Measurements from ENCODE around the gene LRP5.

Gene LRP5

DNA sequence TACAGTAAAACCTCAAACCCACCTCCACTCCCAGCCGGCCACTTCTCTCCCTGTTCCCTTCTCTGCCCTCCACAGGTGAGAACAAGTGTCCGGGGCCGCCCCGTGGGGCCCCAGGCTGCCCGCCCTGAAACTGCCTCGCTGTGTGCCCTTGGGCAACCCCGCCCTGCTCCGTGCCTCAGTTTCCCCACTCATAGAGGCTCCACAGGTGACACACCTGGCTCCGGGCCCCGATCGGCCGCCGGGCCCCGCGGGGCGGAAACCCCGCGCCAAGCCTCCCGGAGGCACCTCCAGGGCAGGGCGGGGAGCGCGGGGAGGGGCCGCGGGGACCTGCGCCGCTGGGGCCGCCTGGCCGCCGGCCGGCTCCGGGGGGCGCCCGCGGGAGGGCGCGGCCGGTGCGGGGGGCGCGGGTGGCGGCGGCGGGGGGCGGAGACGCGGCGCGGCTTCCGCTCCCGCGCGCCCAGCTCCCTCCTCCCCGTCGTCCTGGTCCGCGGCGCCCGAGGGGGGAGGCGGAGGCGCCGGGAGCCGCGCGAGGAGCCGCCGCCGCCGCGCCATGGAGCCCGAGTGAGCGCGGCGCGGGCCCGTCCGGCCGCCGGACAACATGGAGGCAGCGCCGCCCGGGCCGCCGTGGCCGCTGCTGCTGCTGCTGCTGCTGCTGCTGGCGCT is at the start of gene LRP5:
Gene LRP5, plus strand, starts transcription at position 475 of the 663 bp plus-strand sequence. Its CDS starts 124 bp downstream, at position 599.
- DNase-seq (ENCODE audit: low read depth in 2 of 2) = no peak

DNA sequence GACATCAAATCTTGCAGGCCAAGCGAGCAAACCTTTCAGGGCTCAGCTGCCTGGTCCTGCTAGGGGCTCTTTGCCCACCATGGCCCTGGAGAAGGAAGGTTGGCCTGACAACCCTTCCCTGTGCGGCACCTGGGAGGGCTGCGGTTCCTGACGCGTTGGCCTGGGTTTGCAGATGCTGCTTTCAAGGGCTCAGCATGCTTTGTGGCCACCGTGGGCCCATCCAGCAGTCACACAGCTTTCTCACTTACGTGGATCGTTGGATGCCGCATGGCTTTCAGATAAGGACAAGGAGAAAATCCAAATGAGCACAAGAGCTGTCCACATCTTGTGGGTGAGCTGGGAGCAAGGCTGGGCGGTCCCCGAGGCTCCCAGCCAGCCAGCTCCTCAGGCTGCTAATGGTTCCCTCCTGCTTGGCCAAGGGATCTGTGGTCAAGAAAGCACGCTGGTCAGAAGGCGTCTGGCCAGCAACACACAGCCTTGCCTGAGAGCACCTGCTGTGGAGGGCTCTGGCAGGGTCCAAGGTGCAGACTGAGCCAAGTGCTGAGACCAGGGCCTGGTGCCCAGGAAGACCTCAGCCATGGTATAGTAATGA is 48.9 kb upstream of the LRP5 start:
- no peak for DNase-seq (ENCODE audit: low read depth in 2 of 2)

DNA sequence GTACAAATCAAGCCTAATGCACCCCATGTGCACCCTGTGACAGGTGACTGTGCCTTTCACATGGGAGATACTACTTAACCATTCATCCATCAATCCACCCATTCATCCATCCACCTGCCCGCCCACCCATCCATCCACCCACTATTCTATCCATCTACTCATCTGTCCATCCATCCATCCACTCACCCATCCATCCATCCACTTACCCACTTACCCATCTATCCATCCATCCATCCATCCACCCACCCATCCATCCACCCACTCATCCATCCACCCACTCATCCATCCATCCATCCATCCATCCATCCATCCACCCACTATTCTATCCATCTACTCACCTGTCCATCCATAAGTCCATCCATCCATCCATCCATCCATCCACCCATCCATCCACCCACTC is 48.1 kb upstream of the LRP5 start:
- no peak for DNase-seq (ENCODE audit: low read depth in 2 of 2)

DNA sequence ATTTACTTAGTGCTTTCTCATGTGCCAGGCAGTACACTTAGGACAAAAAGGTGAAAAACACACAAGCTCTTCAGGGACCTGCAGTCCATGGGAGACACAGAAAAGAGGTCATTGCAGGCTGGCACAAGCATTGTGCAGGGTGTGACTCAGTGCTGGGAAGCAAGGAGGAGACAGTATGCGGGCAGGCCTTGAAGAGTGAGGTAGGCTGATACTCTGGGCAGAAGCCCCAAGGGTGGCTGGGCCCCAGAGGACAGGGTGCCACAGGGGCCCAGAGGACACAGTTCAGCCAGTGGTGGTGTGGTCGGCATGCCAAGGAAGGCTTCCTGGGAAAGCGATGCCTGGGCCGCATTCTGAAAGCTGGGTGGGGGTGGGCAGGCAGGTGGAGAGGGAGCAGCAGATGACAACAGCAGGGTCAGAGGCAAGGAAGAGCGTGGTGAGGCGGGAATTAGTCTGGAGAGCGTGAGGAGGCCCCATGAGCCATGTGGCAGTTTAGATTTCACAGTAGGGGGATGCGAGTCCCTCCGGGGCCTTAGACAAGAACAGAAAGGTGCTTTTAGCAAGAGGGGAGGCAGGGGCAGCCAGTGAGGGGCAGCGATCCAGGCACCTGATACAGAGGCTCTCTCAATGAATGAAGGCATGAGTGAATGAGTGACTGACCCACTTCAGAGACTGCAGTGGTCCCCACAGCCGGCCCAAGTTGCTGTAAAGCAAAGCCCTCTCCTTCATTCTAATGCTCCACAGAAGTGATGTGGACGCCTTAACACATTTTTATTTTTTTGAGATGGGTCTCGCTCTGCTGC is 47.5 kb upstream of the LRP5 start:
- no peak for DNase-seq (ENCODE audit: low read depth in 2 of 2)

- no peak for DNase-seq (ENCODE audit: low read depth in 2 of 2)
Measured at GRCh38 chr11:68266121-68266891, 46.1 kb upstream of the LRP5 start.

DNA sequence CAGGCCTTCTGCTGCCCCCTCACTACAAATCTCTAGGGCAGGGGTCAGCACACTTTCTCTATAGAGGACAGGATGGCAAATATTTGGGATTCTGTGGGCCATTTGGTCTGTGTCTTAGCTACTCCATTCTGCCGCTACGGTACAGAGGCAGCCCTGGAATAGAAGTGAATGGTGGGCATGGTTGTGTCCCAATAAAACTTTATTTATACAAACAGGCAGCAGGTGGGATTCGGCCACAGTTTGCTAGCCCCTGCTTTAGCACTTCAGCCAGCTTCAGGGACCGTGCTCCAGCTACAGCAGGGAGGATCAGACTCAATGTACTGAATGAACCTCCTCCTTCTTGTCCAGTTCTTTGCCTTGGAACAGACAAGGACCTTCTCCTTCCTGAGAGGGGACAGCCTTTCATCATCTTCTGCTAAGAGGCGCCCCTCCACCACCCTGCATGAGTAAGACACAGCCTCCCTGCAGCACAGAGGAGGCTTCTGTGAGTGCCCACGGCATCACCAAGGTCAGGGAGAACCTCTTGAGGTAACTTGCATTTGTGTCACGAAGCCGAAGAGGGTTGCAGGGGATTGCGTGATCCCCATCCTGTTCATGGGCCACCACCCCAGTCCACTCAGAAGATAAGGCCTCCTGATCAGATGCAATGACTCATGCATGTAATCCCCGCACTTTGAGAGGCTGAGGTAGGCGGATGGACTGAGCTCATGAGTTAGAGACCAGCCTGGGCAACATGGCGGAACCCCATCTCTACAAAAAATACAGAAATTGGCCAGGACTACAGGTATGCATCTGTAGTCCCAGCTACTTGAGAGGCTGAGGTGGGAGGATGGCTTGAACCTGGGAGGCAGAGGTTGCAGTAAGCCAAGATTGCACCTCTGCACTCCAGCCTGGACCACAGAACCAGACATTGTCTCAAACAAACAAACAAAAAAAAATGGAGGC is 45.2 kb upstream of the LRP5 start:
- DNase-seq (ENCODE audit: low read depth in 2 of 2) = no peak

DNA sequence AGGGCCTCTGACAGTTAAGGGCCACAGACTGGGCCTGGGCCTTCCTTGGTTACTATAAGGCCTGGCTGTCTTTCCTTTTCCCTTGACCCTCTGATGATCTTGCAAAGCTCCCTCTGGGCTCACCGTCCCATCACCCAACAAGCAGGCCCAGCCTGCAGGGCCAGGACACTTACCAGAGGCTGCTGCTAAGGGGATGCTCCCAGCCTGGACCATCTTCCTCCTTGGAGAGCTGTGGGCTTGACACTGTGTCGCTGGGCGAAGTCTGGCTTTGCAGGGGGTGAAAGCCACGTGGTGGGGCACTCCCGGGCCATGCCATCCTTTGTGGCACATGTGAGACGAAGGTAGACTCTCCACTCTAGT is 44.5 kb upstream of the LRP5 start:
- DNase-seq (ENCODE audit: low read depth in 2 of 2) = no peak

GRCh38 chr11:68269414-68270081 is 42.8 kb upstream of the LRP5 start:
- no peak for DNase-seq (ENCODE audit: low read depth in 2 of 2)

GRCh38 chr11:68270196-68271022 is 42.0 kb upstream of the LRP5 start:
- DNase-seq (ENCODE audit: low read depth in 2 of 2) = no peak

DNA sequence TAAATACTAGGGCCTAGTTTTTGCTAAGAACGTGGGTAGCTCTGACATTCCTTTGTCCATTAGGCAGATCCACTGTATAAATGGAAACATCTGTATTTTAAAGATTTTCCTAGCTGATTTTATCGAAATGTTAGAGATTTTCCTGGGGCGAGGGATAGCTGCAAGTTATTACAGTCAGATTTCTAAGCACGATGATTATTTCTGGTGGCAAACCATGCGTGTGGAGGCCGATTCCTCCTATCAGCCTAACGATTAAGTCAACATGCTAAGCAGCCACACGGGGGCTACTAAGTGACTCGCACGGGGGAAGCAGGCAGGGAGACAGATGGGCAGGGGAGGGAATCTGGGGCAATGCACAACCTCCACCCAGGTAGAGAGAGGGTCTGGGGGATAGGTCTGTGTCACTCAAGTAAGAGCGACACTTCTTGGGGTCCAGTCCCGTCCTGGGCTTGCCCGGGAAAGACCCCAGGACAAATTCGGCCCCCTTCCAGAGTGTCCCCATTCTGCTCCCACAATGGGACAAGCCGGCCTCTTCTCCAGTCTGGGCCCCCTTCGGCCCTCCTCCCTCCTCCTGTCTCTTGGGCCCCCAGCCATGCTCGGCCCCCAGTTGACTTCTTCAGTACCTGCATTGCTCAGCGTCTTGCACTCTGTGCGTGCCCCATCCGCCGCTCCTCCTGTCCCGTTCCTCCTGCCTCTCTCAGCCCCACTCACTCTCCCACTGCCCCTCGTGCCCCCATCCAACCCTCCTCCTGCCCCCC is 41.2 kb upstream of the LRP5 start:
- DNase-seq (ENCODE audit: low read depth in 2 of 2) = peak; percentile 19 to 39

GRCh38 chr11:68271781-68272608 is 40.4 kb upstream of the LRP5 start, which contains the start of gene C11orf24:
Gene C11orf24, minus strand, starts transcription at chr11:68271973. Its CDS starts 8,206 bp downstream, at chr11:68263767.
- DNase-seq (ENCODE audit: low read depth in 2 of 2) = peak; percentile 79 to 93

DNA sequence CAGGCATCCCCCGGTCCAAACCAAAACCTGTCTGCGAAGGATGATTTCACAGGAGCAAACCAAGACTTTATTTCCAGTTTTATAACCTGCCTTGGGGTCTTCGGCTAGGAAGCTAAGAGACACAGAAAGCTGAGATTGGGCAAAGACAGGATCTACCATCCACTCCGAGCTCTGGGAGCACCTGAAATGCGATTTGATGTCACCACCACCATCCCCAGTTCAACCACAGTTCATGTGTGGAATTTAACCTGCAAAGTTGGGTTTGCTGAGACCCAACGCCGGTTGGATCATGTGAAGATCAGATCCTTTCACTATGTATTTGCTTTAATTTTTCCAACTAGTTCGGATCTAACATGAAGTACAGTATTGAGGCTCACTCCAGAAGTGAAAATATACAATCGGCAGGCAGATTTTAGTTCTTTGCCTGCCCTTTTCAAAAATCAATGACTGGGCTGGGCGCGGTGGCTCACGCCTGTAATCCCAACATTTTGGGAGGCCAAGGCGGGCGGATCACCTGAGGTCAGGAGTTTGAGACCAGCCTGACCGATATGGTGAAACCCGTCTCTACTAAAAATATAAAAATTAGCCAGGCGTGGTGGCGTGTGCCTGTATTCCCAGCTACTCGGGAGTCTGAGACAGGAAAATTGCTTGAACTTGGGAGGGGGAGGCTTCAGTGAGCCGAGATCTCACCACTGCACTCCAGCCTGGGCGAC is 39.2 kb upstream of the LRP5 start:
- no peak for DNase-seq (ENCODE audit: low read depth in 2 of 2)

DNA sequence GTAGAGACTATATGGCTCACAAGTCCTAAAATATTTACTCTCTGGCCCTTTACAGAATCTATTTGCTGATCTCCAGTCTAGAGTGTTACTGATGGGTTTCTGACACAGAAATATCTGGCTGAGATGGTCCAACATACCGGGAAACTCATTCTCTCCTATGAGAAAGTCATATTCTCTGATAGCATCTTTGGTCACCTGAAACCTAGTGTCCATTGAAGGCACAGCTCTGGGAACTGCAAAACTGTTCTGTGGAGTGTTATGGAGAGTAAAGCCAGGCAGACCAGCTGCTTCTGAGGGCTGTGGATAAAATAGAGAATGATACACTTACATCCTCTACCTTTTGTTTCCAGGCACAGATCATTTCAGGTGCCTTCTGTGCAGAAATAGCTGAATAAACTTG is 38.1 kb upstream of the LRP5 start:
- DNase-seq (ENCODE audit: low read depth in 2 of 2) = no peak

- no peak for DNase-seq (ENCODE audit: low read depth in 2 of 2)
Measured at GRCh38 chr11:68275721-68276507, 36.5 kb upstream of the LRP5 start.

- no peak for DNase-seq (ENCODE audit: low read depth in 2 of 2)
Measured at GRCh38 chr11:68276861-68277260, 35.5 kb upstream of the LRP5 start.

- no peak for DNase-seq (ENCODE audit: low read depth in 2 of 2)
Measured at GRCh38 chr11:68279676-68280075, 32.7 kb upstream of the LRP5 start.
